HEK293 (cell line): Measurements from ENCODE around the gene FMNL1.

Source experiments
- CTCF ChIA-PET: fragments of 350-600 bp; formaldehyde crosslinking; extraction: SDS; loops from one replicate; lab custom pipeline; 2021; ENCODE audit warnings: antibody characterized with exemption; lab: Yijun Ruan, JAX
- POLR2A ChIA-PET: fragments of 300-600 bp; formaldehyde crosslinking; extraction: SDS; loops from one replicate; lab custom pipeline; 2020; ENCODE audit warnings: antibody characterized with exemption, inconsistent platforms; lab: Yijun Ruan, JAX
- H3K27ac ChIP-seq: fragments of 200-500 bp; sonication (Bioruptor generic); 2 replicates; pipeline ENCODE4 v1.5.1; 2014; ENCODE audit warnings: low read depth, low read length, control low read depth, inconsistent platforms; ENCODE audit errors: extremely low read depth
- H3K36me3 ChIP-seq, 2 experiments: fragments of 200-500 bp in 1 of 2; sonication (Bioruptor generic) in 1 of 2; 1 replicate in 1 of 2; 2 replicates in 1 of 2; pipeline ENCODE4 v1.5.1; 2014 to 2017; ENCODE audit warnings: inconsistent platforms in 2 of 2, low read length in 2 of 2; ENCODE audit not compliant: control insufficient read depth in 2 of 2, insufficient read depth in 1 of 2
- H3K4me1 ChIP-seq: fragments of 200-500 bp; sonication (Bioruptor generic); 2 replicates; pipeline ENCODE4 v1.5.1; 2014; ENCODE audit warnings: mild to moderate bottlenecking, low read length, inconsistent platforms; ENCODE audit not compliant: control insufficient read depth, insufficient read depth
- H3K4me3 ChIP-seq: 2 replicates; pipeline ENCODE4 v1.5.1; 2011; ENCODE audit warnings: low read depth, mild to moderate bottlenecking, control low read depth, low read length, moderate library complexity
- H3K9me3 ChIP-seq: fragments of 200-500 bp; sonication (Bioruptor generic); 2 replicates; pipeline ENCODE4 v1.5.1; 2014; ENCODE audit warnings: low read depth, low read length, inconsistent platforms; ENCODE audit not compliant: control insufficient read depth, insufficient read depth
- EGR2 ChIP-seq: fragments of 450-650 bp; formaldehyde crosslinking; IDR thresholded peaks from 2 replicates; pipeline ENCODE4 v1.5.1; 2016; ENCODE audit warnings: low read depth, missing biosample characterization, missing genetic modification characterization
- HOXA7 ChIP-seq: sonication (generic); formaldehyde crosslinking; IDR thresholded peaks from 2 replicates; pipeline ENCODE4 v1.8.1; 2022; ENCODE audit warnings: missing genetic modification reagents, borderline replicate concordance
- IKZF3 ChIP-seq: fragments of 450-650 bp; IDR thresholded peaks from 2 replicates; pipeline ENCODE4 v1.5.0; 2018; ENCODE audit warnings: missing biosample characterization, mild to moderate bottlenecking, missing genetic modification characterization, moderate library complexity
- SP7 ChIP-seq: fragments of 450-650 bp; formaldehyde crosslinking; IDR thresholded peaks from 2 replicates; pipeline ENCODE4 v1.5.1; 2016; ENCODE audit warnings: missing biosample characterization, missing genetic modification characterization
- ZBTB20 ChIP-seq: fragments of 450-650 bp; formaldehyde crosslinking; IDR thresholded peaks from 2 replicates; pipeline ENCODE4 v1.5.1; 2016; ENCODE audit warnings: missing biosample characterization, missing genetic modification characterization
- ZFP37 ChIP-seq: fragments of 450-650 bp; formaldehyde crosslinking; IDR thresholded peaks from 2 replicates; pipeline ENCODE4 v1.5.1; 2016; ENCODE audit warnings: missing biosample characterization, missing genetic modification characterization
- ZNF211 ChIP-seq: fragments of 450-650 bp; formaldehyde crosslinking; IDR thresholded peaks from 2 replicates; pipeline ENCODE4 v1.5.1; 2016; ENCODE audit warnings: low read depth, missing biosample characterization, missing genetic modification characterization
- ZNF292 ChIP-seq: fragments of 450-650 bp; formaldehyde crosslinking; IDR thresholded peaks from 2 replicates; pipeline ENCODE4 v1.5.1; 2016; ENCODE audit warnings: low read depth, missing biosample characterization, missing genetic modification characterization, borderline replicate concordance
- ZNF324 ChIP-seq: fragments of 450-650 bp; formaldehyde crosslinking; IDR thresholded peaks from 2 replicates; pipeline ENCODE4 v1.5.1; 2016; ENCODE audit warnings: missing biosample characterization, missing genetic modification characterization
- ZNF37A ChIP-seq: fragments of 450-650 bp; IDR thresholded peaks from 2 replicates; pipeline ENCODE4 v1.5.1; 2018; ENCODE audit warnings: missing biosample characterization, missing genetic modification characterization
- ZNF404 ChIP-seq: fragments of 450-650 bp; formaldehyde crosslinking; IDR thresholded peaks from 2 replicates; pipeline ENCODE4 v1.5.1; 2017; ENCODE audit warnings: missing biosample characterization, missing genetic modification characterization
- ZNF473 ChIP-seq: fragments of 450-650 bp; formaldehyde crosslinking; IDR thresholded peaks from 2 replicates; pipeline ENCODE4 v1.5.1; 2017; ENCODE audit warnings: missing biosample characterization, missing genetic modification characterization
- ZNF544 ChIP-seq: fragments of 450-650 bp; formaldehyde crosslinking; IDR thresholded peaks from 2 replicates; pipeline ENCODE4 v1.5.0; 2017; ENCODE audit warnings: missing biosample characterization, missing genetic modification characterization
- ZNF549 ChIP-seq: fragments of 450-650 bp; IDR thresholded peaks from 2 replicates; pipeline ENCODE4 v1.5.1; 2018; ENCODE audit warnings: missing biosample characterization, missing genetic modification characterization, mild to moderate bottlenecking, inconsistent platforms, moderate library complexity
- ZNF596 ChIP-seq: fragments of 450-650 bp; IDR thresholded peaks from 2 replicates; pipeline ENCODE4 v1.5.0; 2018; ENCODE audit warnings: missing biosample characterization, mild to moderate bottlenecking, missing genetic modification characterization, moderate library complexity
- ZNF626 ChIP-seq: fragments of 450-650 bp; sonication (Bioruptor Pico); formaldehyde crosslinking; IDR thresholded peaks from 2 replicates; pipeline ENCODE4 v1.5.1; 2018; ENCODE audit warnings: missing biosample characterization, missing genetic modification characterization, inconsistent platforms
- ZNF776 ChIP-seq: fragments of 450-650 bp; formaldehyde crosslinking; IDR thresholded peaks from 2 replicates; pipeline ENCODE4 v1.5.0; 2017; ENCODE audit warnings: missing biosample characterization, missing genetic modification characterization, borderline replicate concordance
- TF ChIP-seq, protein P1 (sequence below): fragments of 450-650 bp; formaldehyde crosslinking; IDR thresholded peaks from 2 replicates; pipeline ENCODE4 v1.5.1; 2016; ENCODE audit warnings: missing biosample characterization, missing genetic modification characterization
- TF ChIP-seq, protein P2 (sequence below): fragments of 450-650 bp; formaldehyde crosslinking; optimal IDR thresholded peaks from 2 replicates; pipeline ENCODE3; 2016; ENCODE audit warnings: missing biosample characterization, mild to moderate bottlenecking, missing genetic modification characterization
- TF ChIP-seq, protein P3 (sequence below): fragments of 450-650 bp; formaldehyde crosslinking; IDR thresholded peaks from 2 replicates; pipeline ENCODE4 v1.5.1; 2016; ENCODE audit warnings: missing biosample characterization, missing genetic modification characterization, low read depth
- TF ChIP-seq, protein P4 (sequence below): fragments of 450-650 bp; formaldehyde crosslinking; IDR thresholded peaks from 2 replicates; pipeline ENCODE4 v1.5.1; 2016; ENCODE audit warnings: missing biosample characterization, missing genetic modification characterization
- TF ChIP-seq, protein P5 (sequence below): fragments of 450-650 bp; formaldehyde crosslinking; IDR thresholded peaks from 2 replicates; pipeline ENCODE4 v1.5.1; 2017; ENCODE audit warnings: missing biosample characterization, missing genetic modification characterization

FMNL1 gene

DNA sequence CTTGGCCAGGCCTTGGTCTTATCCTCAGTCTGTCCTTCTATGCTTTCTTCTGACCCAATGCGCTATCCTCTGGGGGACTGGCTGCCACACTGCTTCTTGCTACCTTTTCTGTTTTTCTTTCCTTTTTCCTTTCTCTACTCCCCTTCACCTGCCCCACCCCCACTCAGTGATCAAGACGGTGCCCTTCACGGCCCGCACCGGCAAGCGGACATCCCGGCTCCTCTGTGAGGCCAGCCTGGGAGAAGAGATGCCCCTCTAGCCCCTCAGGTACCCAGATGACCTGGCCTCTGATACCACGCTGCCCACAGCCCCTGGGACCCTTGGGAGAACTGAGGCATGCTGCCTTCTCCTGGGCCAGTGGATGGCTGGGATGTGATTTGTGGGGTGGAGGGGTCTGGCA is 24.7 kb downstream of the FMNL1 start:
- H3K4me3 ChIP-seq, result no peak overlapping the region
- POLR2A ChIA-PET, result interaction anchor here (1.2 kb wide), 2 partner anchors 12 to 98 kb away, joined by 3 to 5 read pairs; no protein-coding TSS in a partner anchor
- CTCF ChIA-PET, result interaction anchor here (0.6 to 5.6 kb wide), 14 partner anchors 10 to 329 kb away, joined by 3 to 37 read pairs (median 4); partner anchors contain the start of genes ACBD4, FMNL1 and MAP3K14

DNA sequence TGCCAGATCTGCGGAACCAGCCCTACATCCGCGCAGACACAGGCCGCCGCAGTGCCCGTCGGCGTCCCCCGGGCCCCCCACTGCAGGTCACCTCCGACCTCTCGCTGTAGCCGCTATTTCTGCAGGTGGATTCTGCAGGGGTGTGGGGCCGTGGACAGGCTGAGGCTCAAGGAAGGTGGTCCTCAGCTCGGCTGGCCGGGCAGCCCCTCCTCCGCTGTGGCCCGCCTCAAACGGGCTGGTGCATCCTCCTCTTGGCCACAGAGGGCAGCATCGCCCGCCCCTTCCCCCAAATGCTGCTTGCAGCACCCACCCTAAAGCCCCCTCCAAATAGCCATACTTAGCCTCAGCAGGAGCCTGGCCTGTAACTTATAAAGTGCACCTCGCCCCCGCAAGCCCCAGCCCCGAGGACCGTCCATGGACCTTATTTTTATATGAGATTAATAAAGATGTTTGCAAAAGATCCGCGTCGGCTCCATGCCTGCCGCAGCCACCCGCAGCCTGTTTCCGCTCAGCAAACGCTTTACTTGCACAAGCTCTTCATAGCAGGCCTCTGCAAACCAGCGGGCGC is 25.3 kb downstream of the FMNL1 start:
- Histone ChIP-seq H3K9me3 (no peaks in the 10 kb centered on the region), H3K4me1 (peaks cover 2% of the 10 kb centered on the region), H3K4me3 (peak overlapping the region; percentile 67), H3K36me3 (peaks cover 0 to 11% of the 10 kb centered on the region in 2 experiments; a peak in 2 of 3 replicates), H3K27ac (peak overlapping the region; percentile 80)
- no peak for TF ChIP-seq HOXA7 (CRISPR knock-in tag)
- no peak for TF ChIP-seq ZNF404
- TF ChIP-seq, protein P1, sequence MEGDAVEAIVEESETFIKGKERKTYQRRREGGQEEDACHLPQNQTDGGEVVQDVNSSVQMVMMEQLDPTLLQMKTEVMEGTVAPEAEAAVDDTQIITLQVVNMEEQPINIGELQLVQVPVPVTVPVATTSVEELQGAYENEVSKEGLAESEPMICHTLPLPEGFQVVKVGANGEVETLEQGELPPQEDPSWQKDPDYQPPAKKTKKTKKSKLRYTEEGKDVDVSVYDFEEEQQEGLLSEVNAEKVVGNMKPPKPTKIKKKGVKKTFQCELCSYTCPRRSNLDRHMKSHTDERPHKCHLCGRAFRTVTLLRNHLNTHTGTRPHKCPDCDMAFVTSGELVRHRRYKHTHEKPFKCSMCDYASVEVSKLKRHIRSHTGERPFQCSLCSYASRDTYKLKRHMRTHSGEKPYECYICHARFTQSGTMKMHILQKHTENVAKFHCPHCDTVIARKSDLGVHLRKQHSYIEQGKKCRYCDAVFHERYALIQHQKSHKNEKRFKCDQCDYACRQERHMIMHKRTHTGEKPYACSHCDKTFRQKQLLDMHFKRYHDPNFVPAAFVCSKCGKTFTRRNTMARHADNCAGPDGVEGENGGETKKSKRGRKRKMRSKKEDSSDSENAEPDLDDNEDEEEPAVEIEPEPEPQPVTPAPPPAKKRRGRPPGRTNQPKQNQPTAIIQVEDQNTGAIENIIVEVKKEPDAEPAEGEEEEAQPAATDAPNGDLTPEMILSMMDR (tag by site-specific recombination), result peak; percentile 51
- TF ChIP-seq ZNF37A, result no peak
- TF ChIP-seq ZNF544 (tag by site-specific recombination), result no peak
- TF ChIP-seq ZNF626 (tag by site-specific recombination), result no peak
- TF ChIP-seq ZNF324 (tag by site-specific recombination), result no peak
- ChIA-PET CTCF (interaction anchor here (0.6 to 5.6 kb wide), 18 partner anchors 9 to 329 kb away, joined by 3 to 37 read pairs (median 4); partner anchors contain the start of genes ACBD4, FMNL1 and MAP3K14), POLR2A (interaction anchor here (1.2 to 2.3 kb wide), 6 partner anchors 12 to 99 kb away, joined by 3 to 15 read pairs (median 4); partner anchors contain the start of genes HEXIM1 and HEXIM2)

More for the DNA sequence above, 24.7 kb downstream of the FMNL1 start:
- Histone ChIP-seq H3K36me3 (peaks cover 0 to 11% of the 10 kb centered on the region in 2 experiments; a peak in 2 of 3 replicates), H3K27ac (no peak overlapping the region), H3K9me3 (no peaks in the 10 kb centered on the region), H3K4me1 (peaks cover 2% of the 10 kb centered on the region)
- TF ChIP-seq SP7 (no peak), ZNF596 (tag by site-specific recombination) (0 out of 2 replicates have a peak, but pooled peaks have one; percentile 8)
- TF ChIP-seq, all 188 proteins: peak for 1

DNA sequence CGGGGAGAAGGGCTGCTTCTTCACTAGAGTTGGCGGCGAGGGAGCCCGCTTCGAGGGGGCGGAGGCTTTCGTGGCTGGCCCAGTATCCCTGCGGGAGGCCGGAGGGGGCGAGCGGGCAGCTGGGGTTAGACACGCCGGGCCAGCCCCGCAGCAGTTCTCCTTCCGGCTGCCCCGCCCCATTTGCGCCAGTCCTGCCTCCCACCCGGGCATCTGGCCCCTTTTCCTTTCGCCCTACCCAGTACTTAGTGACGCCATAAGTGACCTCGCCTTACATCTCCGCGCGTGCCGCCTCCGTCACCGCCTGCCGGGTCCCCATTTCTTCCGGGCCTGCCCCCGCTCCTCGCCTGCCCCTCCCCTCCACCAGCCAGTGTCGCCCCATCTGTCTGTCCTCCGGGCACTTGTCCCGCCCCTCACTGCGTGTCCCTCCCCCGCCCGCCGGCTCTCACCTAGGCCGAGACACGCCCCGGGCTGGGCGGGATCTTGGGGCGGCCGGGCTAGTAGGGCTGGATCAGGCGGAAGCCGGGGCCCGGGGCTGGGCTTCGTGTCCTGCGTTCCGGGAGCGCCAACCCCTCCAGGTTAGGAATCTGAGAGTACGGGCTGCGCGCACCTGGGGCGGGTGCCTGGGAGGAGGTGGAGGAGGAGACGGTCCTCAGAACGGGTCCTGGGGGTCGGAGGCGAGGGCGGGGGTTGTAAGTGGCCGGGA is 25.9 kb downstream of the FMNL1 start:
- Histone ChIP-seq H3K9me3 (no peaks in the 10 kb centered on the region), H3K4me3 (peak overlapping the region; percentile 67), H3K4me1 (peaks cover 2% of the 10 kb centered on the region), H3K36me3 (peaks cover 0 to 11% of the 10 kb centered on the region in 2 experiments; a peak in 2 of 3 replicates), H3K27ac (peak overlapping the region; percentile 80)
- CTCF ChIA-PET, result interaction anchor here (0.5 to 5.6 kb wide), 18 partner anchors 8 to 330 kb away, joined by 3 to 37 read pairs (median 4); partner anchors contain the start of genes ACBD4 and MAP3K14
- POLR2A ChIA-PET, result interaction anchor here (1.0 to 2.3 kb wide), 9 partner anchors 9 to 178 kb away, joined by 3 to 15 read pairs (median 4); partner anchors contain the start of genes HEXIM1 and HEXIM2
- TF ChIP-seq ZNF292 (tag by site-specific recombination) (no peak), ZNF473 (tag by site-specific recombination) (no peak), ZFP37 (tag by site-specific recombination) (no peak), ZNF549 (tag by site-specific recombination) (no peak), EGR2 (tag by site-specific recombination) (peak; percentile 85), ZNF776 (tag by site-specific recombination) (no peak), ZBTB20 (tag by site-specific recombination) (peak; percentile 100), ZNF211 (tag by site-specific recombination) (no peak), IKZF3 (tag by site-specific recombination) (peak; percentile 46; the same call in 1 of the 2 replicates)
- TF ChIP-seq, protein P2, sequence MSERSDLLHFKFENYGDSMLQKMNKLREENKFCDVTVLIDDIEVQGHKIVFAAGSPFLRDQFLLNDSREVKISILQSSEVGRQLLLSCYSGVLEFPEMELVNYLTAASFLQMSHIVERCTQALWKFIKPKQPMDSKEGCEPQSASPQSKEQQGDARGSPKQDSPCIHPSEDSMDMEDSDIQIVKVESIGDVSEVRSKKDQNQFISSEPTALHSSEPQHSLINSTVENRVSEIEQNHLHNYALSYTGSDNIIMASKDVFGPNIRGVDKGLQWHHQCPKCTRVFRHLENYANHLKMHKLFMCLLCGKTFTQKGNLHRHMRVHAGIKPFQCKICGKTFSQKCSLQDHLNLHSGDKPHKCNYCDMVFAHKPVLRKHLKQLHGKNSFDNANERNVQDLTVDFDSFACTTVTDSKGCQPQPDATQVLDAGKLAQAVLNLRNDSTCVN (tag by site-specific recombination), result peak; percentile 88
- TF ChIP-seq, protein P3, sequence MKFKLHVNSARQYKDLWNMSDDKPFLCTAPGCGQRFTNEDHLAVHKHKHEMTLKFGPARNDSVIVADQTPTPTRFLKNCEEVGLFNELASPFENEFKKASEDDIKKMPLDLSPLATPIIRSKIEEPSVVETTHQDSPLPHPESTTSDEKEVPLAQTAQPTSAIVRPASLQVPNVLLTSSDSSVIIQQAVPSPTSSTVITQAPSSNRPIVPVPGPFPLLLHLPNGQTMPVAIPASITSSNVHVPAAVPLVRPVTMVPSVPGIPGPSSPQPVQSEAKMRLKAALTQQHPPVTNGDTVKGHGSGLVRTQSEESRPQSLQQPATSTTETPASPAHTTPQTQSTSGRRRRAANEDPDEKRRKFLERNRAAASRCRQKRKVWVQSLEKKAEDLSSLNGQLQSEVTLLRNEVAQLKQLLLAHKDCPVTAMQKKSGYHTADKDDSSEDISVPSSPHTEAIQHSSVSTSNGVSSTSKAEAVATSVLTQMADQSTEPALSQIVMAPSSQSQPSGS (tag by site-specific recombination), result peak; percentile 62
- TF ChIP-seq, protein P4, sequence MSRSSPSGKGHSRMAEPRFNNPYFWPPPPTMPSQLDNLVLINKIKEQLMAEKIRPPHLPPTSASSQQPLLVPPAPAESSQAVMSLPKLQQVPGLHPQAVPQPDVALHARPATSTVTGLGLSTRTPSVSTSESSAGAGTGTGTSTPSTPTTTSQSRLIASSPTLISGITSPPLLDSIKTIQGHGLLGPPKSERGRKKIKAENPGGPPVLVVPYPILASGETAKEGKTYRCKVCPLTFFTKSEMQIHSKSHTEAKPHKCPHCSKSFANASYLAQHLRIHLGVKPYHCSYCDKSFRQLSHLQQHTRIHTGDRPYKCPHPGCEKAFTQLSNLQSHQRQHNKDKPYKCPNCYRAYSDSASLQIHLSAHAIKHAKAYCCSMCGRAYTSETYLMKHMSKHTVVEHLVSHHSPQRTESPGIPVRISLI (tag by site-specific recombination), result no peak
- TF ChIP-seq, protein P5, sequence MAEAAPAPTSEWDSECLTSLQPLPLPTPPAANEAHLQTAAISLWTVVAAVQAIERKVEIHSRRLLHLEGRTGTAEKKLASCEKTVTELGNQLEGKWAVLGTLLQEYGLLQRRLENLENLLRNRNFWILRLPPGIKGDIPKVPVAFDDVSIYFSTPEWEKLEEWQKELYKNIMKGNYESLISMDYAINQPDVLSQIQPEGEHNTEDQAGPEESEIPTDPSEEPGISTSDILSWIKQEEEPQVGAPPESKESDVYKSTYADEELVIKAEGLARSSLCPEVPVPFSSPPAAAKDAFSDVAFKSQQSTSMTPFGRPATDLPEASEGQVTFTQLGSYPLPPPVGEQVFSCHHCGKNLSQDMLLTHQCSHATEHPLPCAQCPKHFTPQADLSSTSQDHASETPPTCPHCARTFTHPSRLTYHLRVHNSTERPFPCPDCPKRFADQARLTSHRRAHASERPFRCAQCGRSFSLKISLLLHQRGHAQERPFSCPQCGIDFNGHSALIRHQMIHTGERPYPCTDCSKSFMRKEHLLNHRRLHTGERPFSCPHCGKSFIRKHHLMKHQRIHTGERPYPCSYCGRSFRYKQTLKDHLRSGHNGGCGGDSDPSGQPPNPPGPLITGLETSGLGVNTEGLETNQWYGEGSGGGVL (tag by site-specific recombination), result peak; percentile 86
